ENCODE results near the gene IER5L. TPM values are rescaled to one million over a fixed set of nuclear protein-coding genes. Genes with fewer than 3 reads are reported as not detected.

The IER5L gene
- total and polyA plus RNA-seq, 2 of the 8 experiments (the other 6 are each of a cell fraction or from before 2014, with no cell fraction given): 0.65 to 1.0 TPM

DNA sequence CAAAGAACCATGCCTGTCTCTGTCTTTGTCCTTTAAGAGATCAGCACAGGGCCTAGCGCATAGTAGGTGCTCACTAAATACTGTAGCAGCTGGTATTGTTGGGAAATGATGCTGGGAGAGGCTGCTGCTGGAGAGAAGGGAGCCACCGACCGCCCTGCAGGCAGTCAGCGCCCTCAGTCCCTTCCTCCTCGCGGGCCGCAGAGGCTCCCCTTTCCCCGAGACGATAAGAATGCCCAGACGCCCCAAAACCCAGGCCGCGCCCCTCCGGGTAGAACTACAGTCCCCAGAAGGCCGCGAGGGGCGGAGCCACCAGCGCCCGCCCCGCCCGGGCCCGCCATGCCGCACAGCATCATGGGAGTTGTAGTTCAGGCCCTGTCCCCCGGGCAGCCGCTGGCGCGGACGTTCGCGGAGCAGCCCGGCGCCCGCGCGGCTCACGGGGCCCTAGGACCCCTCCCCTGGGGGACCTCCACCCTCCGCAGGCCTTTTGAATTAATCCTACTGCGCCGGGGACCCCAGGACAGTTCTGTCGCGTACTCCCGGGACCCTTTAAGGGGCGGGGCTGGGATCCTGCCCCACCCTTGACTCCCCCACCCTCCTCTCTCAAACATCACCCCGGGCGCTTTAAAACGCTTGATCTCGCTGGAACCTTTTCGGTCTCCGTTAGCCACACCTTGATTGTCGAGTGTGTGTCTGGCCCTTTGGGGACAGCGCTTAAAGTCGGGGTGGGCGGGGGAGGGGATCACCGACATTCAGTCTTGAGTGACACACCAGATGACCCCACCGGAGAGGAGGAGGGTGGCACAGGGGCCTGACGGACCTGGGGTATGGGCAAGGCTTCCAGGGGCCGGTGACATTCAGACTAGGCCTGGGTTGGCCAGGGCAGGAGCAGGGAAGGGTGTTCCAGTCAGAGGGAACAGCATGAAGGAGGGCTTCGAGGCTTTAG lies 24.8 kb upstream of the IER5L start:
- no peak for FAIRE-seq
- TF ChIP-seq TEAD4 (IDR thresholded peaks at IDR 0.05; ENCODE audit: low read depth, low read length) (no peak), SP1 (IDR thresholded peaks at IDR 0.05; ENCODE audit: low read depth, low read length) (peak; percentile 80), SIN3A (conservative IDR thresholded peaks at IDR 0.05 in 1 of 2, IDR thresholded peaks at IDR 0.05 in 1 of 2; ENCODE audit: low read depth in 1 of 2, low read length in 2 of 2) (0 out of 4 replicates have a peak, but pooled peaks of 1 of the 2 experiments have one; percentile 37), KDM4A (IDR thresholded peaks at IDR 0.05; ENCODE audit: low read depth, low read length, severe bottlenecking) (peak; percentile 89), YY1 (IDR thresholded peaks at IDR 0.05; ENCODE audit: low read depth, low read length) (peak; percentile 95), KDM1A (IDR thresholded peaks at IDR 0.05; ENCODE audit: borderline replicate concordance, low read length) (peak; percentile 76; the same call in 1 of the 2 replicates), RBBP5 (IDR thresholded peaks at IDR 0.05; ENCODE audit: borderline replicate concordance, low read depth, low read length) (no peak), PHF8 (conservative IDR thresholded peaks at IDR 0.05; ENCODE audit: low read depth, low read length) (0 out of 2 replicates have a peak, but pooled peaks have one; percentile 31)
- TF ChIP-seq, protein P1, sequence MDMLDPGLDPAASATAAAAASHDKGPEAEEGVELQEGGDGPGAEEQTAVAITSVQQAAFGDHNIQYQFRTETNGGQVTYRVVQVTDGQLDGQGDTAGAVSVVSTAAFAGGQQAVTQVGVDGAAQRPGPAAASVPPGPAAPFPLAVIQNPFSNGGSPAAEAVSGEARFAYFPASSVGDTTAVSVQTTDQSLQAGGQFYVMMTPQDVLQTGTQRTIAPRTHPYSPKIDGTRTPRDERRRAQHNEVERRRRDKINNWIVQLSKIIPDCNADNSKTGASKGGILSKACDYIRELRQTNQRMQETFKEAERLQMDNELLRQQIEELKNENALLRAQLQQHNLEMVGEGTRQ (IDR thresholded peaks at IDR 0.05; ENCODE audit: low read length): no peak

More for the DNA sequence above, 24.8 kb upstream of the IER5L start:
- Histone ChIP-seq H3K79me1 (ENCODE audit: low read depth, low read length) (no peaks in the 10 kb centered on the region), H2BK15ac (ENCODE audit: low read length) (peak overlapping the region; percentile 72; the same call in 1 of the 2 replicates), H2BK5ac (ENCODE audit: low read depth, low read length) (peak overlapping the region; percentile 24; the same call in 1 of the 2 replicates), H3K27ac (ENCODE audit: low read depth, low read length) (no peak overlapping the region), H3K79me2 (ENCODE audit: control insufficient read depth in 1 of 2, insufficient read depth in 2 of 2, low read length in 2 of 2) (no peaks in the 10 kb centered on the region), H2BK20ac (ENCODE audit: low read length) (no peak overlapping the region), H2BK120ac (replicated peaks; ENCODE audit: low read depth, low read length) (no peak overlapping the region), H2BK12ac (ENCODE audit: low read depth, low read length) (peak overlapping the region; percentile 39; the same call in 1 of the 2 replicates), H2AK5ac (ENCODE audit: low read depth, low read length) (no peak overlapping the region), H4K5ac (ENCODE audit: insufficient read length, low read depth, low read length) (peak overlapping the region; percentile 16), H4K20me1 (replicated peaks in 1 of 2; ENCODE audit: control insufficient read depth in 1 of 2, insufficient read depth in 2 of 2, low read length in 2 of 2) (no peaks in the 10 kb centered on the region), H2AFZ (ENCODE audit: low read length) (no peak overlapping the region), H3K18ac (ENCODE audit: extremely low read depth, low read length) (peak overlapping the region; percentile 78; the same call in 1 of the 2 replicates), H4K8ac (ENCODE audit: extremely low read depth, insufficient read depth, low read length) (peak overlapping the region; percentile 85), H3K9me3 (ENCODE audit: insufficient read depth in 2 of 2, low read depth in 1 of 2, low read length in 1 of 2) (no peaks in the 10 kb centered on the region), H4K91ac (replicated peaks; ENCODE audit: insufficient read length, low read length) (no peak overlapping the region), H3K4me2 (ENCODE audit: insufficient read depth in 1 of 2, low read depth in 2 of 2, low read length in 2 of 2) (peak overlapping the region; percentile 54 to 67), H3K23me2 (ENCODE audit: low read depth, low read length) (no peaks in the 10 kb centered on the region; the same call in 1 of the 2 replicates), H3K27me3 (replicated peaks in 1 of 4; ENCODE audit: control insufficient read depth in 3 of 4, extremely low read depth in 1 of 4, insufficient read depth in 3 of 4, low read length in 3 of 4) (peaks cover 0 to 9% (median 9%) of the 10 kb centered on the region in 4 experiments; a peak in 4 of 7 replicates), H3K36me3 (ENCODE audit: control insufficient read depth in 2 of 4, insufficient read depth in 4 of 4, low read length in 3 of 4) (no peaks in the 10 kb centered on the region), H3K4me1 (replicated peaks in 1 of 4; ENCODE audit: control insufficient read depth in 3 of 4, insufficient read depth in 4 of 4, low read length in 3 of 4) (peaks cover 0 to 4% (median 2%) of the 10 kb centered on the region in 4 experiments; a peak in 5 of 7 replicates), H3K14ac (ENCODE audit: insufficient read length) (no peak overlapping the region), H3K9ac (replicated peaks in 1 of 4; ENCODE audit: extremely low read depth in 1 of 4, low read depth in 3 of 4, low read length in 3 of 4) (no peak overlapping the region), H3K4me3 (ENCODE audit: extremely low read depth in 1 of 4, insufficient read depth in 2 of 4, low read depth in 3 of 4, low read length in 4 of 4) (peak overlapping the region; percentile 48 to 89 (median 58)), H3K4ac (replicated peaks; ENCODE audit: insufficient read length, low read depth, low read length) (no peak overlapping the region), H3K56ac (replicated peaks; ENCODE audit: insufficient read length, low read depth, low read length) (no peak overlapping the region), H3K23ac (ENCODE audit: insufficient read length) (no peak overlapping the region)
- POLR2A ChIA-PET (ENCODE audit: partially characterized antibody): interaction anchor here (1.2 to 1.9 kb wide), 2 partner anchors 25 to 63 kb away, joined by 5 to 7 read pairs; partner anchors contain the start of gene IER5L
- CTCF ChIA-PET (ENCODE audit: partially characterized antibody): interaction anchor here (0.7 to 1.6 kb wide), 5 partner anchors 13 to 274 kb away, joined by 3 to 7 read pairs (median 3); no protein-coding TSS in a partner anchor
- DNase-seq (ENCODE audit: low read depth in 1 of 2, low spot score in 2 of 2): peak in 1 of 2 experiments; percentile 99
- 7% methylated on average over 40 of the region's 57 CpGs; no CpG with 5 or more reads in 1 of the 2 experiments for WGBS, 2 experiments (ENCODE audit: extremely low coverage in 1 of 2, insufficient coverage in 1 of 2, insufficient read length in 1 of 2, insufficient replicate concordance in 2 of 2, low coverage in 1 of 2, low lambda C conversion rate in 2 of 2, missing lambda C conversion rate in 1 of 2)
